Measurements from ENCODE around the gene NKX1-1. TPM values are rescaled to one million over a fixed set of nuclear protein-coding genes. Genes with fewer than 3 reads are reported as not detected.

NKX1-1 gene
- total RNA-seq, 1 donor from 2014 or later, result not detected

- DNase-seq (ENCODE audit: extremely low spot score, unreplicated experiment), result no peak
- Mint-ChIP-seq H3K4me3 (no peak overlapping the region), H3K4me1 (ENCODE audit: unreplicated experiment) (no peaks in the 10 kb centered on the region), H3K27me3 (peaks cover 24% of the 10 kb centered on the region), H3K27ac (no peak overlapping the region), H3K9me3 (no peaks in the 10 kb centered on the region), H3K36me3 (no peaks in the 10 kb centered on the region)
- TF ChIP-seq CTCF (conservative IDR thresholded peaks at IDR 0.05), result no peak
Measured at GRCh38 chr4:1400831-1401408, 5.3 kb downstream of the NKX1-1 start.

GRCh38 chr4:1400191-1400805 lies 5.9 kb downstream of the NKX1-1 start:
- Mint-ChIP-seq H3K27me3 (peaks cover 23% of the 10 kb centered on the region), H3K4me3 (no peak overlapping the region), H3K4me1 (ENCODE audit: unreplicated experiment) (no peaks in the 10 kb centered on the region), H3K27ac (no peak overlapping the region), H3K36me3 (peaks cover 4% of the 10 kb centered on the region), H3K9me3 (no peaks in the 10 kb centered on the region)
- DNase-seq (ENCODE audit: extremely low spot score, unreplicated experiment), result no peak
- no peak for TF ChIP-seq CTCF (conservative IDR thresholded peaks at IDR 0.05)

- Mint-ChIP-seq H3K9me3 (no peaks in the 10 kb centered on the region), H3K36me3 (peaks cover 4% of the 10 kb centered on the region), H3K27ac (no peak overlapping the region), H3K4me1 (ENCODE audit: unreplicated experiment) (no peaks in the 10 kb centered on the region), H3K27me3 (peaks cover 17% of the 10 kb centered on the region), H3K4me3 (no peak overlapping the region)
- TF ChIP-seq CTCF (conservative IDR thresholded peaks at IDR 0.05), result no peak
- no peak for DNase-seq (ENCODE audit: extremely low spot score, unreplicated experiment)
Measured at GRCh38 chr4:1399508-1400190, 6.6 kb downstream of the NKX1-1 start.

GRCh38 chr4:1398681-1399507 lies 7.3 kb downstream of the NKX1-1 start:
- Mint-ChIP-seq H3K4me3 (no peak overlapping the region), H3K4me1 (ENCODE audit: unreplicated experiment) (no peaks in the 10 kb centered on the region), H3K9me3 (no peaks in the 10 kb centered on the region), H3K36me3 (peaks cover 9% of the 10 kb centered on the region), H3K27ac (no peak overlapping the region), H3K27me3 (peaks cover 13% of the 10 kb centered on the region)
- no peak for TF ChIP-seq CTCF (conservative IDR thresholded peaks at IDR 0.05)
- DNase-seq (ENCODE audit: extremely low spot score, unreplicated experiment), result peak; percentile 63

GRCh38 chr4:1396806-1397455 lies 9.3 kb downstream of the NKX1-1 start:
- no peak for DNase-seq (ENCODE audit: extremely low spot score, unreplicated experiment)
- TF ChIP-seq CTCF (conservative IDR thresholded peaks at IDR 0.05), result no peak
- Mint-ChIP-seq H3K4me1 (ENCODE audit: unreplicated experiment) (no peaks in the 10 kb centered on the region), H3K27me3 (peaks cover 8% of the 10 kb centered on the region), H3K4me3 (no peak overlapping the region), H3K9me3 (no peaks in the 10 kb centered on the region), H3K27ac (no peak overlapping the region), H3K36me3 (peaks cover 12% of the 10 kb centered on the region)
